ENCODE measurements around the gene PCDHA12. TPM values are rescaled to one million over a fixed set of nuclear protein-coding genes. Genes with fewer than 3 reads are reported as not detected.

The PCDHA12 gene
- total RNA-seq, 1 donor from 2014 or later = 0.08 TPM

DNA sequence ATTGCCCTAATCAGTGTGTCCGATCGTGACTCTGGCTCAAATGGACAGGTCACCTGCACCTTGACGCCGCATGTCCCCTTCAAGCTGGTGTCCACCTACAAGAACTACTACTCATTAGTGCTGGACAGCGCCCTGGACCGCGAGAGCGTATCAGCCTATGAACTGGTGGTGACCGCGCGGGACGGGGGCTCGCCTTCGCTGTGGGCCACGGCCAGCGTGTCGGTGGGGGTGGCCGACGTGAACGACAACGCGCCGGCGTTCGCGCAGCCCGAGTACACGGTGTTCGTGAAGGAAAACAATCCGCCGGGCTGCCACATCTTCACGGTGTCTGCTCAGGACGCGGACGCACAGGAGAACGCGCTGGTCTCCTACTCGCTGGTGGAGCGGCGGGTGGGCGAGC is 8.3 kb downstream of the PCDHA12 start:
- Histone ChIP-seq H3K36me3 (ENCODE audit: control insufficient read depth, insufficient read depth, low read length) (no peaks in the 10 kb centered on the region), H3K4me3 (ENCODE audit: low read depth, low read length) (no peak overlapping the region), H3K27me3 (ENCODE audit: control insufficient read depth, insufficient read depth, low read length) (peaks cover 3% of the 10 kb centered on the region)
- TF ChIP-seq, protein P1, sequence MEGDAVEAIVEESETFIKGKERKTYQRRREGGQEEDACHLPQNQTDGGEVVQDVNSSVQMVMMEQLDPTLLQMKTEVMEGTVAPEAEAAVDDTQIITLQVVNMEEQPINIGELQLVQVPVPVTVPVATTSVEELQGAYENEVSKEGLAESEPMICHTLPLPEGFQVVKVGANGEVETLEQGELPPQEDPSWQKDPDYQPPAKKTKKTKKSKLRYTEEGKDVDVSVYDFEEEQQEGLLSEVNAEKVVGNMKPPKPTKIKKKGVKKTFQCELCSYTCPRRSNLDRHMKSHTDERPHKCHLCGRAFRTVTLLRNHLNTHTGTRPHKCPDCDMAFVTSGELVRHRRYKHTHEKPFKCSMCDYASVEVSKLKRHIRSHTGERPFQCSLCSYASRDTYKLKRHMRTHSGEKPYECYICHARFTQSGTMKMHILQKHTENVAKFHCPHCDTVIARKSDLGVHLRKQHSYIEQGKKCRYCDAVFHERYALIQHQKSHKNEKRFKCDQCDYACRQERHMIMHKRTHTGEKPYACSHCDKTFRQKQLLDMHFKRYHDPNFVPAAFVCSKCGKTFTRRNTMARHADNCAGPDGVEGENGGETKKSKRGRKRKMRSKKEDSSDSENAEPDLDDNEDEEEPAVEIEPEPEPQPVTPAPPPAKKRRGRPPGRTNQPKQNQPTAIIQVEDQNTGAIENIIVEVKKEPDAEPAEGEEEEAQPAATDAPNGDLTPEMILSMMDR (IDR thresholded peaks at IDR 0.05; ENCODE audit: insufficient read depth, low read length, poor library complexity, severe bottlenecking) = no peak
- no peak for DNase-seq (ENCODE audit: low read depth)

DNA sequence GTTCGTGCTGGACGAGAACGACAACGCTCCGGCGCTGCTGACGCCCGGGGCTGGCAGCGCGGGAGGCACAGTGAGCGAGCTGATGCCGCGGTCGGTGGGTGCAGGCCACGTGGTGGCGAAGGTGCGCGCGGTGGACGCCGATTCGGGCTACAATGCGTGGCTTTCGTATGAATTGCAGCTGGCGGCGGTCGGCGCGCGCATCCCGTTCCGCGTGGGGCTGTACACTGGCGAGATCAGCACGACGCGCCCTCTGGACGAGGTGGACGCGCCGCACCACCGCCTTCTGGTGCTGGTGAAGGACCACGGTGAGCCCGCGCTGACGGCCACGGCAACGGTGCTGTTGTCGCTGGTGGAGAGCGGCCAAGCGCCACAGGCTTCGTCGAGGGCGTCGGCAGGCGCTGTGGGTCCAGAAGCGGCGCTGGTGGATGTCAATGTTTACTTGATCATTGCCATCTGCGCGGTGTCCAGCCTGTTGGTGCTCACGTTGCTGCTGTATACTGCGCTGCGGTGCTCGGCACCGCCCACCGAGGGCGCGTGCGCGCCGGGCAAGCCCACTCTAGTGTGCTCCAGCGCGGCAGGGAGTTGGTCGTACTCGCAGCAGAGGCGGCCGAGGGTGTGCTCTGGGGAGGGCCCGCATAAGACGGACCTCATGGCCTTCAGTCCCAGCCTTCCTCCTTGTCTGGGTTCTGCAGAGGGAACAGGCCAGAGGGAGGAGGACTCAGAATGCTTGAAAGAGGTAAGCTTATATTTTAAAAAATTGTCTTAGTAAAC is 9.0 kb downstream of the PCDHA12 start:
- TF ChIP-seq, protein P1 (IDR thresholded peaks at IDR 0.05; ENCODE audit: insufficient read depth, low read length, poor library complexity, severe bottlenecking) = no peak
- Histone ChIP-seq H3K4me3 (ENCODE audit: low read depth, low read length) (no peak overlapping the region), H3K36me3 (ENCODE audit: control insufficient read depth, insufficient read depth, low read length) (no peaks in the 10 kb centered on the region), H3K27me3 (ENCODE audit: control insufficient read depth, insufficient read depth, low read length) (peaks cover 3% of the 10 kb centered on the region)
- no peak for DNase-seq (ENCODE audit: low read depth)

DNA sequence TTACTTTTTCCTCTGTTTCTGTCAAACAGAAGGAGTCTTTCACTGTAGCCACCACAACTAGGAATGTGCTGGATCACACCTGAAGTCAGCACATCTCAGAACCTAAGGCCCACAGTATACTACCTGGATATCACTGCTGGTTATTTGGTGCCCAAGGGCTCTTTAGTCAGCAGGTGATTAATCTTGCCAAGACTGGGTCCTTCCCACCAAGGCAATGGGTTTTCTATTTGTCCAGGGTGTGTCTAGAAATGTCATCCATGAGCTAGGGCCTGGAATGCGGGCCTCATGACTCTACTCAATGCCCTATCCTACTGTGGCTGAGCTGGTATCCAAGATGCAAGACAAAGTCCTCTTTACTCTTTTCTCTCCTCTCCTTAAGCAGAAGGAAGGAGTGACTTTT is 41.2 kb downstream of the PCDHA12 start:
- Histone ChIP-seq H3K27me3 (ENCODE audit: control insufficient read depth, insufficient read depth, low read length) (no peaks in the 10 kb centered on the region), H3K4me3 (ENCODE audit: low read depth, low read length) (no peak overlapping the region), H3K36me3 (ENCODE audit: control insufficient read depth, insufficient read depth, low read length) (no peaks in the 10 kb centered on the region)
- TF ChIP-seq, protein P1 (IDR thresholded peaks at IDR 0.05; ENCODE audit: insufficient read depth, low read length, poor library complexity, severe bottlenecking) = no peak
- DNase-seq (ENCODE audit: low read depth) = no peak

DNA sequence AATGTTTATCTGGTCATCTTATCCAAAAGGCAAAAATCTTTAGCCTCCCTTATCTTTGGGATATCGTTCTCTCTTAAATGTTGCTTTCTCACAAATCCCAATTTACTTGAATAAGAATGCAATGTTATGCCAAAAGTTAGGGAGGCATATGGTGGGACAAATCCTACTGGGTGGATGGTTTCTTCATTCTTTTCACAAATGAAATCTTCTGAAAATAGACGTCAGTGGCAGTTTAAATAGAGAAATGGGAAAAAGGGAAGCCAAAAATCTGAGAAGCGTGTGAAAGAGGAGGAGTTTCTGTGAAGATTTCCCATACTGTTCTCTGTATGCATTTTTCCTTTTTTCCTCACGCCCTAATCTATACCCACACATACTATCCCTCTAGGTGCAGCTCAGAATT is 48.5 kb downstream of the PCDHA12 start:
- H3K36me3 ChIP-seq (ENCODE audit: control insufficient read depth, insufficient read depth, low read length) = no peaks in the 10 kb centered on the region
- no peak for DNase-seq (ENCODE audit: low read depth)
- peaks cover 26% of the 10 kb centered on the region for H3K27me3 ChIP-seq (ENCODE audit: control insufficient read depth, insufficient read depth, low read length)
- no peak overlapping the region for H3K4me3 ChIP-seq (ENCODE audit: low read depth, low read length)
- TF ChIP-seq, protein P1 (IDR thresholded peaks at IDR 0.05; ENCODE audit: insufficient read depth, low read length, poor library complexity, severe bottlenecking) = no peak

DNA sequence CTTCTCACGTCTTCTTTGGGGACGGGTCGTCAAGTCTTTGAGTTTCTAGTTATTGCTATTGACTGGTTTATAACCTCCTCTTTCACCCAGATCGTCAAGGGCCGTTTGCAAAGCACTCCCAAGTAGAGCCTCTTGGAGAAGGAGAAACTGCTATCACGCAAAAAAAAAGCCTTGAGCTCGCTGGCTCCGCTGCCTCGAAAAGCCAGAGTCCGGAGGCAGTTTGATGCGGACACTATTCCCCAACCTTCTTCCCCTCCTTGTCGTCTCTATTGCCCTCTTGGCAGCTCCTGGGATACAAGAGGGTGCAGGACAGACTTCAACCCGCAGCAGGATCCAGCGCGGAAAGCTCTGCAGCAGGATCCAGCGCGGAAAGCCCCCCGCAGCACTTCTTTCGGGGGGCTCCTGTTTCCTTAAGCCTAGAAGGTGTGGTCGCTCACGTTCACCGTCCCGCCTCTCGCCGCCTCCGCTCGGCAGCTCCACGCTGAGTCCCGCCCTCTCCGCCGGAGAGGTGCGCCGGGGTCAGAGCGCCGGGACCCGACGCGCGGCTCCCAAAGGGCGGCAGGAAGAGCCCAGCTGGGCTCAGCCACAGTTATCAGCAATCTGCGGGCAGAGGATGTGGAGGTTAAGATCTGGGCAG is 50.8 kb downstream of the PCDHA12 start, which contains the start of gene PCDHAC1:
Gene PCDHAC1 (plus strand): TSS at position 494 of the 637 bp plus-strand sequence. CDS start 594 bp downstream, outside the sequence.
- no peak for DNase-seq (ENCODE audit: low read depth)
- TF ChIP-seq, protein P1 (IDR thresholded peaks at IDR 0.05; ENCODE audit: insufficient read depth, low read length, poor library complexity, severe bottlenecking) = no peak
- Histone ChIP-seq H3K36me3 (ENCODE audit: control insufficient read depth, insufficient read depth, low read length) (no peaks in the 10 kb centered on the region), H3K27me3 (ENCODE audit: control insufficient read depth, insufficient read depth, low read length) (peaks cover 26% of the 10 kb centered on the region), H3K4me3 (ENCODE audit: low read depth, low read length) (peak within 1 kb of the TSS; percentile 10)

Measured in kidney epithelial cell (primary cell).